OCI-LY1 (cell line): Measurements from ENCODE around the gene SEC14L3.
A peak's percentile ranks its signal among the peaks of the same experiment; 100 is the strongest.

Source experiments
- CTCF ChIP-seq: fragments of 200-600 bp; sonication (generic), shearing (Covaris generic); IDR thresholded peaks from 2 replicates; pipeline ENCODE4 v1.5.1; 2017; ENCODE audit warnings: mild to moderate bottlenecking, antibody characterized with exemption, low read length, moderate library complexity, mixed read lengths
- EZH2 ChIP-seq: fragments of 200-600 bp; sonication (generic), shearing (Covaris generic); IDR thresholded peaks from 2 replicates; pipeline ENCODE4 v1.8.0; 2017; ENCODE audit warnings: borderline replicate concordance, mixed run types, mild to moderate bottlenecking, antibody characterized with exemption, low read length, moderate library complexity, mixed read lengths

GRCh38 chr22:30426388-30427353 is 45.1 kb downstream of the SEC14L3 start:
- peak; percentile 80 for TF ChIP-seq CTCF
- no peak for TF ChIP-seq EZH2
